Hindlimb muscle (tissue), 1 donor: Measurements from ENCODE around the gene SNAPC5. TPM values are rescaled to one million over a fixed set of nuclear protein-coding genes. Genes with fewer than 3 reads are reported as not detected.
"Not testable (repeated sequence)": the region's sequence is repeated elsewhere in the genome, so short reads cannot be mapped to it uniquely, and the experiment has no call there.

Experiments used
- DNase-seq: peaks from one replicate; pipeline ENCODE4 v3.0.0-alpha.2; 2013
- polyA plus RNA-seq: library from polyadenylated mRNA; unstranded; fragments of 120-200 nt; gene quantifications from one replicate; pipeline ENCODE4 v1.2.1, GENCODE V29; 2013; ENCODE audit not compliant: insufficient read length

SNAPC5 gene
- polyA plus RNA-seq, 1 donor: 34.0 TPM

DNA sequence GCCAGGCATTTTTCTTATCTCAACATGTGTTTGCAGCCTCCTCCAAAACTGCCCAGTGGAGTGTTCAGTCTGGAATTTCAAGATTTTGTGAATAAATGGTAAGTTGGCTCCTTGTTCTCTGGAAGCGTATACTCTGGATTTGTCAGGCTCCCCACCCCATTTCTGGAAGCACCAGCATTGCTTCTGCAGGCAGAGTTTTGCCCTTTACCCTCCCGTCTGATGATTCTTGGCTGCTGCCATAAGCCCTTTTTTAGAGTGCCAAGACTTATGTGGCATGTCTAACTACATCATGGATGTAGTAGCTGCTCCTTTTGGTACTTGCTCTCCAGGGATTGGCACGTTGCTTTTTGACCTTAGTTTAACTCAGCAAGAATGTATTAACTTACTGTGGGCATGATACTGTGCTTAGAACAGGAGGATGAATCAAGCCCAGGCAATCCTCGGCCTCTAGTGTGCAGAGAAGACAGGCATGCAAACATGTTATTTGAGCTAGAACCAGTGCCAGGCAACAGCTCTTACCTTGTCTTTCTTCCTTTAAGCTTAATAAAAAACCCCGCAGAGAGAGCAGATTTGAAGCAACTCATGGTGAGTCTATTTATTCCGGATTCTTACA, 8.3 kb downstream of the SNAPC5 start:
- DNase-seq: no peak

DNA sequence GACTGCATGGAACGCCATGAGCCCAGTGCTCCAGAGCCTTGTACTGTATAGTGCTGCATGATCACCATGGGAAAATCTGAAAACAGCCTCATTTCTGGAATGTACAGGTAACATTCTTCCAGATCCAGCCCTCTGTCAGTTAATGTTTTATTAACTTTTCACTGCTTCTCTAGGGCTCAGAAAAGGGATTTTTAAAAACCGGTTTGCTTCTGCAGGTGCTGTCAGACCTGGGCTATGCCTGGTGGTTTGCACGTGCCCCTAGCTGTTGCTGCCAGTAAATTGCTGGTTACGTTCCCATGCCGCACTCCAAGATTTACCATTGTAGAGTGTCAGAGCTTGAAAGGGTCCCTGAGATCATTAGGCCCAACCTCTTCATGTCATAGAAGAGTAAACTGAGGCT, 9.0 kb downstream of the SNAPC5 start:
- no peak for DNase-seq

- DNase-seq: no peak
Measured at GRCh38 chr15:66486887-66487286, 10.7 kb downstream of the SNAPC5 start.

DNA sequence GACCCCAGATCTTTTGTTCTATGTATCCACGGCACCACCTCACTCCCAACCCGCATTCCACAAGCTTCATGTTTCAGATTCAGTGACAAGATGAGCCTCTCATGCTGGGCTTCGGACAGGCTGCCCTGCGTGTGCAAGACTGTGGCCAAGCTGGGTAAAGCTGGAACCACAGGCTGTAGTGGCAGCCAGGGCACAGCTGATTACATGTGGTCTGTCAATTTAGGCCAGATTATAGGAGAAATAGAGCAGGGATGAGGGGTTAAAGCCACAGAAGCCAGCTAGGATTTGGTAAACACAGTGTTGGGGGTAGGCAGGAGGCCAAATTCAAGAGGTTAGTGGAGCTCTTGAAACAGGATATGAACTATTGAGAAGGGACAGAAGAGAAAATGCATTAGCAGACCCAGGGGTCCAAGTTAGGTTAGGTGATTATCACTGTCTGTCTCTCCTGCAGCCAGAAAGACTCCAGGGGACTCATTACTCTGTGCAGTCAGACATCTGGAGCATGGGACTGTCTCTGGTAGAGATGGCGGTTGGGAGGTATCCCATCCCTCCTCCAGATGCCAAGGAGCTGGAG, 12.9 kb downstream of the SNAPC5 start:
- no peak for DNase-seq

DNA sequence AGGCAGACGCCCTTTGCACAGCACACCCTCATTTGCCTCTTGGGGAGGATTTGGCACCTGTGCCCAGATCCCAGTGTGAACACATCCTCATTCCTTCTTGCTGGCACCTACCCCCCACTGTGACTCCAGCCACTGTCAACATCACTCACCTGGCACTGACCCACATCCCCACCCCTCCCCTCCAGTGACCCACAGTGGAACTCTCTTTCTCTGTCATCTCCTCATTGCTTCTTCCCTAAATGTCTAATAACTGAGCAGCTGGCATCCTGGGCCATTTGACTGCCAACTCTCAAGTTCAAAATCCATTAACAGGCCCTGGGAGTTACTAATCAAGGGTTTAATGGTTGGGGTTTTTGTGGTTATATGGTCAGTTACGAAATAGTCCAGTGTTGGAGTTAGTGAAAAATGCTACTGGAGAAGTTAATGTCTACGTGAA, 14.4 kb downstream of the SNAPC5 start:
- no peak for DNase-seq

- no peak for DNase-seq
Measured at GRCh38 chr15:66482539-66482938, 15.0 kb downstream of the SNAPC5 start.

DNA sequence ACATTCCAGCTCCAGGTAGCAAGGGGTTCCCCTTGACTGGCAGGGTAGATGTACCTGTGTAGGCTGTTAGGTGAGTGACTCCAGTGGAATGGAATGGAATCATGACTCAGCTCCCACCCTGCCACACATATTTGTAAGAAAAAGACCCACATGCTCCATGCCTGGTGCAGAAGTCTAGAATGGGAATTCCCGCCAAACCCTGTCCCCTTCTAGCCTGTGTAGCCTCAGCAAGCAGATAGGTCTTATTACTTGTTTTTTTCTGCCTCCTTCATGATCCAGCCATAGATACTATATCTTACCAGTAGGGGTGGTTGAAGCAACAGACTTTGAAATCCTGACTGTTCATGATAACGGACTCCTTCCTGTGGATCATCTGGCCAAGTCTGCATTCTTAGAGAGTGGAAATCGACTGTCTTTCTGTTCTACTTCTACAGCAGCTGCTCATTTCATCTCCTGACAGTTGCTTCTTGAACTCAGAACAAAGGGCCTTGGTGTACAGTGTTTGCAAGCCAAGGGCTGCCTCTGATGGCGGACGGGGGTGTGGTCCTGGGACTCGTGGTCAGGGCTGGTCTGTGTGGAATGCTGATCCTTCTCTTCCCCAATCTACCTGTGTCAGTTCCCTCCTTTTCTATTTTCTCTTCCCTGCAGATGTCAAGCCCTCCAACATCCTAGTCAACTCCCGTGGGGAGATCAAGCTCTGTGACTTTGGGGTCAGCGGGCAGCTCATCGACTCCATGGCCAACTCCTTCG, 16.3 kb downstream of the SNAPC5 start:
- no peak for DNase-seq

GRCh38 chr15:66480267-66480666, 17.3 kb downstream of the SNAPC5 start:
- no peak for DNase-seq

- no peak for DNase-seq
Measured at GRCh38 chr15:66477011-66477410, 20.6 kb downstream of the SNAPC5 start.

DNA sequence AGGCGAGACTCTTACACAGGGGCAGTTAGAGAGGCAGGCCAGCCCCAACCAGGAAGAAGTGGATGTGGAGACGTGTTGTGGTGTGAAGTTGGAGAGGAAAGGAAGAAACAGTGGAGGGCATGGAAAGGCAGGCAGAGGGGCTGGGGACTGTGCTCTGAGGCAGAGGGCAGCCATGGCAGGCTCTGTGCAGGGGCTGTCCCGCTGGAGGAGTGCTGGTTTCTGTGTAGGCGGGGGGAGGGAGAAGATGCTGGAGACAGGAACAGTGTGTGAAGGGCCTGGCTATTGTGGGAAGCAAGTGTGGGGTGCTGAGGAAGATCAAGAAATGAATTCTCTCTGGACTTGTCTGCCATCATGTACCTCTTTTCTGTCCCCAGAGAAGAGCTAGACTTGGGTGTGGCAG, 21.0 kb downstream of the SNAPC5 start:
- no peak for DNase-seq

DNA sequence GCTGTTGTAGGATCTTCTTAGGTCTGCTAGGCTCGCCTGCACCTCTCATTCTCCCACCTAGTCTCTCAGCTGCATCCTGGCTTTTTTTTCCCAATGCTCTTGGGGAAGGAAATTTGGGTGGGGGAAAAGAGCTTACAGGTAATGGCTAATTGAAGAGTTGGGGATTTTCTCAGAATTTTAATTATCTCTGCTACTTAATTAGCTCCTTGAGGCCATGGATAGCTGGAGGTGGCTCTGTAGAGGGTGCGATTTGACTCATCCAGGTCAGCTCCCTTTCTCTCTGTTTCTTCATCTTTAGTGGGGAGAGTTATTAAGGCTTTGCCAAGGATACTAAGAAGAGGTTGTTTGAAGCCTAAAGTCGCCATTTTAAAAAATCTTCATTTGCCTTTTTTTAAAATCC, 22.6 kb downstream of the SNAPC5 start:
- no peak for DNase-seq

DNA sequence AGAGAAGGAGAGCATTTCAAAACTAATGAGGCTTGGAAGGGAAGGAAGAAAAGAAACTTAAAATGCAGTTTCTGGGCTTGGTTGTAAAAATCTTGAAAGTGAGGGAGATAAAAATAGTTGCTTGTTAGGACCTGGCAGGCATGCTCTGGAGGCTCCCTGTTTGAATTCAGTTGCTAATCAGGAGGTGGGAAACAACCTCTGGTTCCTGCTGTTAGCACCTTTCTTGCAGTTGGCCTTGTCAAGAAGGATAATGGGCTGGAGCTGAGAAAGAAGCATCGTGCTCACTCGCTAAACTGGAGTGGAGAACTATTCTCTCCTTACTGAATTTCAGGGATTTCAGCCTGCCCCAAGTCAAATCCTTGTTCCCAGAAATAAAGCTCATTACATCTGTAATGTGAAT, 23.4 kb downstream of the SNAPC5 start:
- no peak for DNase-seq

- DNase-seq: no peak
Measured at GRCh38 chr15:66472176-66472999, 25.2 kb downstream of the SNAPC5 start.

DNA sequence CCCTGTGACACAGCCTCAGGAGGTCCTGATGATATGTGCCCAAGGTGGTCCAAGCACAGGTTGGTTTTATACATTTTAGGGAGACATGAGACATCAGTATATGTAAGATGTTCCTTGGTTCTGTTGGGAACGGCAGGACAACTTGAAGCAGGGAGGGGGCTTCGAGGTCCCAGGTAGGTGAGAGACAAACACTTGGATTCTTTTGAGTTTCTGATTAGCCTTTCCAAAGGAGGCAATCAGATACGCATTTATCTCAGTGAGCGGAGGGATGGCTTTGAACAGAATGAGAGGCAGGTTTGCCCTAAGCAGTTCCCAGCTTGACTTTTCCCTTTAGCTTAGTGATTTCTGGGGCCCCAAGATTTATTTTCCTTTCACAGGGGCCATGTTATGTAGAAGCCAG, 26.7 kb downstream of the SNAPC5 start:
- DNase-seq: not testable (repeated sequence)

GRCh38 chr15:66467162-66468040, 30.2 kb downstream of the SNAPC5 start:
- not testable (repeated sequence) for DNase-seq

DNA sequence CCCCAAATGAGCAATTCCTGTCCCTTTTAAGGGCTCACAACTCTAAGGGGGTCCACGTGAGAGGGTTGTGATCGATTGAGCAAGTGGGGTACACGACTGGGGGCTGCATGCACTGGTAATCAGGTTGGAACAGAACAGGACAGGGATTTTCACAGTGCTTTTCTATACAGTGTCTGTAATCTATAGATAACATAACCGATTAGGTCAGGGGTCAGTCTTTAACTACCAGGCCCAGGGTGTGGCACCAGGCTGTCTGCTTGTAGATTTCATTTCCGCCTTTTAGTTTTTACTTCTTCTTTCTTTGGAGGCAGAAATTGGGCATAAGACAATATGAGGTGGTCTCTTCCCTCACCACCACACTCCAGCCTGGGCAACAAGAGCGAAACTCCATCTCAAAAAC, 32.3 kb downstream of the SNAPC5 start:
- DNase-seq: not testable (repeated sequence)

- DNase-seq: no peak
Measured at GRCh38 chr15:66462627-66463026, 34.9 kb downstream of the SNAPC5 start.

- DNase-seq: no peak
Measured at GRCh38 chr15:66461917-66462316, 35.6 kb downstream of the SNAPC5 start.

DNA sequence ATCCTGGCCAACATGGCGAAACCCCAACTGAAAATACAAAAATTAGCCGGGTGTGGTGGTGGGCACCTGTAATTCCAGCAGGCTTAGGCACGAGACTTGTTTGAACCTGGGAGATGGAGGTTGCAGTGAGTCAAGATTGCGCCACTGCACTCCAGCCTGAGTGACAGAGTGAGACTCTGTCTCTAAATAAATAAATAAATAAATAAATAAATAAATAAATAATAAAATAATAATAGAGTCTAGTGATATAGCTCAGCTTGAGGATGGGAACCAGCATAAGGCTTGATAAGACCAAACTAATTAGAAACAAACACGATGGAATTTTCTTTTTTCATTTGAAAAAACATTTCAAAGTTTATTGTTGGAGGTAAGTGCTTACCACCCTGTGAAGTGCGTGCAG, 36.3 kb downstream of the SNAPC5 start:
- not testable (repeated sequence) for DNase-seq

GRCh38 chr15:66459818-66460615, 37.5 kb downstream of the SNAPC5 start:
- DNase-seq: no peak

DNA sequence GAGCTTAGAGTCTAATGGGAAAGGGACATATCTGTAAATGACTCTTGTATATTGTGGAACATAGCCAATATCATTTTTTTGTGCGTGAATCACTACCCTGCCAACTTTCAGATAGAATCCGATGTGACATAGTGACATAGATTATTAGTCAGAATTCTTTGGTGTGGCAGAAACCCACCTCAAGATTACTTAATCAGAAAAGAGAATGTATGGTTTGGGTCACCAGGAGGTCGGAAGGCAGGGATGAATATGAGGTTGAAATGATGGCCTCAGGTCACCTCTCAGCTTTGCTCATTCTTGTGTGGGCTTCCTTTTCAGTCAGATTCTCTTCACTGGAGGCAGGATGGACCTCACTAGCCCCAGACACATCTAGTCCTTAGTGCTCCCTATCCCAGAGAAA, 41.4 kb downstream of the SNAPC5 start:
- DNase-seq: no peak
